BE2C (cell line): Measurements from ENCODE around the gene RAF1.
"Not testable (repeated sequence)": the region's sequence is repeated elsewhere in the genome, so short reads cannot be mapped to it uniquely, and the experiment has no call there.

Source experiments
- DNase-seq: peaks from one replicate; pipeline ENCODE4 v3.0.0-alpha.2; 2020
- H3K27me3 ChIP-seq: fragments of 250-450 bp; sonication (Bioruptor Pico); 2 replicates; pipeline ENCODE4 v1.5.1; 2020; ENCODE audit warnings: mild to moderate bottlenecking
- H3K36me3 ChIP-seq: fragments of 250-450 bp; sonication (Bioruptor Pico); 2 replicates; pipeline ENCODE4 v1.5.1; 2020; ENCODE audit warnings: mild to moderate bottlenecking
- H3K4me1 ChIP-seq: fragments of 250-450 bp; sonication (Bioruptor Pico); 2 replicates; pipeline ENCODE4 v1.5.1; 2020
- H3K4me3 ChIP-seq: 2 replicates; pipeline ENCODE4 v1.5.1; 2011; ENCODE audit warnings: low read depth, low read length
- H3K9me3 ChIP-seq: fragments of 250-450 bp; sonication (Bioruptor Pico); 2 replicates; pipeline ENCODE4 v1.5.1; 2020
- TF ChIP-seq, protein P1 (sequence below): IDR thresholded peaks from 2 replicates; pipeline ENCODE4 v1.5.1; 2012; ENCODE audit warnings: mild to moderate bottlenecking, low read depth, low read length

Gene RAF1

DNA sequence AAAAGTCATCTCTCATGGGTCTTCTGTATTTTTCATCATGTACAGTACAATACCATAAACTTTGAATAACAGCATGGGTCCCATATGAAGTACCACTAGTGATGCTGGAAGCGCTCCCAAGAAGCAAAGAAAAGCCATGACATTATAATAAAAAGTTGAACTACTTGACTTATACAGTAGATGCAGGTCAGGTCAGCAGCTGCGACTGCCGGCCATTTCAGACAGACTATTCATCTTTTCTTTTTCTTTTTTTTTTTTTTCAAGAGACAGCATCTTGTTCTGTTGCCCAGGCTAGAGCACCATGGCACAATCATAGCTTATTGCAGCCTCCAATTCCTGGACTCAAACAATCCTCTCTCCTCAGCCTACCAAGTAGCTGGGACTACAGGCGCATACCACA, 10.2 kb downstream of the RAF1 start:
- H3K36me3 ChIP-seq, result no peaks in the 10 kb centered on the region
- TF ChIP-seq, protein P1, sequence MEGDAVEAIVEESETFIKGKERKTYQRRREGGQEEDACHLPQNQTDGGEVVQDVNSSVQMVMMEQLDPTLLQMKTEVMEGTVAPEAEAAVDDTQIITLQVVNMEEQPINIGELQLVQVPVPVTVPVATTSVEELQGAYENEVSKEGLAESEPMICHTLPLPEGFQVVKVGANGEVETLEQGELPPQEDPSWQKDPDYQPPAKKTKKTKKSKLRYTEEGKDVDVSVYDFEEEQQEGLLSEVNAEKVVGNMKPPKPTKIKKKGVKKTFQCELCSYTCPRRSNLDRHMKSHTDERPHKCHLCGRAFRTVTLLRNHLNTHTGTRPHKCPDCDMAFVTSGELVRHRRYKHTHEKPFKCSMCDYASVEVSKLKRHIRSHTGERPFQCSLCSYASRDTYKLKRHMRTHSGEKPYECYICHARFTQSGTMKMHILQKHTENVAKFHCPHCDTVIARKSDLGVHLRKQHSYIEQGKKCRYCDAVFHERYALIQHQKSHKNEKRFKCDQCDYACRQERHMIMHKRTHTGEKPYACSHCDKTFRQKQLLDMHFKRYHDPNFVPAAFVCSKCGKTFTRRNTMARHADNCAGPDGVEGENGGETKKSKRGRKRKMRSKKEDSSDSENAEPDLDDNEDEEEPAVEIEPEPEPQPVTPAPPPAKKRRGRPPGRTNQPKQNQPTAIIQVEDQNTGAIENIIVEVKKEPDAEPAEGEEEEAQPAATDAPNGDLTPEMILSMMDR, result no peak
- H3K4me1 ChIP-seq, result no peaks in the 10 kb centered on the region
- no peak for DNase-seq
- H3K4me3 ChIP-seq, result no peak overlapping the region
- no peaks in the 10 kb centered on the region for H3K27me3 ChIP-seq
- no peaks in the 10 kb centered on the region for H3K9me3 ChIP-seq

DNA sequence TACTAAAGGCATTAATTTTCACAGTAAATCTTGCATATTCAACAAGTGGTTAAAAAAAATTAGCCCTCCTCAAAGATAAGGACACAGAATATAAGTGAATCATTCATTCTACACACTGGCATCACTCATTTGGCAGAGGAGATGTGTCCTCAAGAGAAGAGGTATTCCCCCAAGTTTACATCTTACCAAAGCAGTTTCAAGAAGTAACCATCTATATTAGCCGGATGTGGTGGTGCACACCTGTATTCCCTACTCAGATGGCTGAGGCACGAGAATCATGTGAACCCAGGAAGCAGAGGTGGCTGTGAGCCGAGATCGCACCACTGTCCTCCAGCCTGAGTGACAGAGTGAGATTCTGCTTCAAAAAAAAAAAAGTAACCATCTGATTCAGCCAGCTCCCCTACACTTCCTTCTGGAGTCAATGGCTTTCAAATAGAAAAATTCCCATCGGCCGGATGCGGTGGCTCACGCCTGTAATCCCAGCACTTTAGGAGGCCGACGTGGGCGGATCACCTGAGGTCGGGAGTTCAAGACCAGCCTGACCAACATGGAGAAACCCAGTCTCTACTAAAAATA, 15.4 kb downstream of the RAF1 start:
- H3K4me1 ChIP-seq, result no peaks in the 10 kb centered on the region
- no peaks in the 10 kb centered on the region for H3K27me3 ChIP-seq
- no peak overlapping the region for H3K4me3 ChIP-seq
- H3K36me3 ChIP-seq, result no peaks in the 10 kb centered on the region
- TF ChIP-seq, protein P1, result no peak
- no peak for DNase-seq
- H3K9me3 ChIP-seq, result no peaks in the 10 kb centered on the region

DNA sequence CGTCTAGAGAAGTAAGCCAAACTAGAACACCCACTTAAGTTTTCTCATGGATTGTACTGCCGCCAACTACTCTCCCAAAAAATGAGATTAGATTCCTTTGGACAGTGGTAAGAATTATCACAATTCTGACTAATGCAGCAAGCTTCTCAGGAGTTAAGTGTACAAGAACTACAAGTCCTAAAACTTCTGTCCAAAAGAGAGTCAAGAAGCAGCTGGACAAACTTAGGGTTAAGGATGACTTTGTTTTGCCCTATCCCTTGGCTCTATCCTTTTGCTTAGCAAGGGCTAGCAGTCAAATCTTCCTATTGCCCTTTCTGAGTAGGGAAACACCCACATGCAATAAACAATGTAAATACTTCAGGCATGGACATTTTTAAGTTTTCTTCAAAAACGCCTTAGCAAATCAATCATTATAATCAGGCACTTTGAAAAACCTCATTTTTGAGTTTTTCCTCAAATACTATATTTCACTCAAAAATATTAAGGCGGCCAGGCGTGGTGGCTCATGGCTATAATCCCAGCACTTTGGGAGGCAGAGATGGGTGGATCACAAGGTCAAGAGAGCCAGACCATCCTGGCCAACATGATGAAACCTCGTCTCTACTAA, 19.5 kb downstream of the RAF1 start:
- H3K36me3 ChIP-seq, result no peaks in the 10 kb centered on the region
- TF ChIP-seq, protein P1, result no peak
- no peak for DNase-seq
- no peaks in the 10 kb centered on the region for H3K4me1 ChIP-seq
- no peaks in the 10 kb centered on the region for H3K27me3 ChIP-seq
- H3K4me3 ChIP-seq, result no peak overlapping the region
- no peaks in the 10 kb centered on the region for H3K9me3 ChIP-seq

DNA sequence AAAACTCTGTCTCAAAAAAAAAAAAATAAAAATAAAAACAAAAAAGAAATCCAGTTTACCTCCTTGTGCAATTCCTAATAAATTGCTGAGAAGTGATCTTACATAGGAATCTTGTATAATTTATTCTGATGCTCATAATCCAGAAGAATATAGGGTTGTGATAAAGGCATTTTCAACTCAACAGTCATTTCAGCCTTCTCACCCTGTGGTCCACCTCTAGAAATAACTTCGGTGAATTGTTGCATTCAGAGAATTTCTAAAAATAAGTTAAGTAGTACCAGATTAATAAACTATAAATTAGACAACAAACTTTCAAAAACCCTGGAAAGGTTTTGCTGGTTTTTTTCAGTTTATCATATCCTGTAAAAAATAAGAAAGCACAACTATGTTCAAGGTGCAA, 20.2 kb downstream of the RAF1 start:
- Histone ChIP-seq H3K4me1 (no peaks in the 10 kb centered on the region), H3K4me3 (no peak overlapping the region), H3K9me3 (no peaks in the 10 kb centered on the region), H3K27me3 (no peaks in the 10 kb centered on the region), H3K36me3 (no peaks in the 10 kb centered on the region)
- TF ChIP-seq, protein P1, result no peak
- no peak for DNase-seq

- H3K4me1 ChIP-seq, result no peaks in the 10 kb centered on the region
- H3K9me3 ChIP-seq, result no peaks in the 10 kb centered on the region
- DNase-seq, result no peak
- H3K4me3 ChIP-seq, result no peak overlapping the region
- no peaks in the 10 kb centered on the region for H3K27me3 ChIP-seq
- H3K36me3 ChIP-seq, result no peaks in the 10 kb centered on the region
- TF ChIP-seq, protein P1, result no peak
Measured at GRCh38 chr3:12643010-12643380, 20.9 kb downstream of the RAF1 start.

- not testable (repeated sequence) for H3K9me3 ChIP-seq
Measured at GRCh38 chr3:12640853-12641252, 23.1 kb downstream of the RAF1 start.

More at GRCh38 chr3:12640853-12641252, 23.1 kb downstream of the RAF1 start:
- not testable (repeated sequence) for H3K27me3 ChIP-seq, H3K4me1 ChIP-seq, H3K4me3 ChIP-seq, H3K36me3 ChIP-seq, DNase-seq
